Endothelial cell (in vitro differentiated cells): ENCODE results near the gene OPRD1. TPM values are rescaled to one million over a fixed set of nuclear protein-coding genes. Genes with fewer than 3 reads are reported as not detected.
"Not testable (repeated sequence)": the region's sequence is repeated elsewhere in the genome, so short reads cannot be mapped to it uniquely, and the experiment has no call there.

Source experiments
- DNase-seq: peaks from one replicate; pipeline ENCODE4 v3.0.0; 2021; ENCODE audit warnings: low spot score
- H3K27ac Mint-ChIP-seq: one replicate; pipeline ENCODE4 v1.8.0; 2021; ENCODE audit warnings: mixed read lengths, inconsistent platforms; ENCODE audit not compliant: unreplicated experiment
- H3K27me3 Mint-ChIP-seq: one replicate; pipeline ENCODE4 v1.8.0; 2021; ENCODE audit warnings: mild to moderate bottlenecking, moderate library complexity, mixed read lengths, inconsistent platforms; ENCODE audit not compliant: unreplicated experiment
- H3K36me3 Mint-ChIP-seq: one replicate; pipeline ENCODE4 v1.8.0; 2021; ENCODE audit warnings: mild to moderate bottlenecking, low read depth, mixed read lengths, inconsistent platforms; ENCODE audit not compliant: unreplicated experiment
- H3K4me1 Mint-ChIP-seq: one replicate; pipeline ENCODE4 v1.8.0; 2021; ENCODE audit warnings: mild to moderate bottlenecking, mixed read lengths, inconsistent platforms; ENCODE audit not compliant: unreplicated experiment
- H3K4me3 Mint-ChIP-seq: one replicate; pipeline ENCODE4 v1.8.0; 2021; ENCODE audit warnings: mild to moderate bottlenecking, mixed read lengths, inconsistent platforms; ENCODE audit not compliant: unreplicated experiment
- H3K9me3 Mint-ChIP-seq: one replicate; pipeline ENCODE4 v1.8.0; 2021; ENCODE audit warnings: mixed read lengths, inconsistent platforms; ENCODE audit not compliant: unreplicated experiment
- long read RNA-seq: library from polyadenylated mRNA; unstranded; transcript quantifications from one replicate; pipeline ENCODE4 v2.0.0, GENCODE V29; 2020; ENCODE audit not compliant: unreplicated experiment
- total RNA-seq: library from RNA; stranded (reverse); fragmentation: NEBNext Ultra II Directional; extraction: Animal tissue kit (Norgen Biotek cat#: 25700); gene quantifications from one replicate; pipeline ENCODE4 v1.2.1, GENCODE V29; 2021; ENCODE audit not compliant: unreplicated experiment
- TF ChIP-seq, protein P1 (sequence below): fragments of 200-600 bp; sonication (generic); IDR thresholded peaks from one replicate; pipeline ENCODE4 v1.5.0; 2021; ENCODE audit warnings: antibody characterized with exemption; ENCODE audit not compliant: unreplicated experiment

OPRD1 gene
- 9.7 TPM for total RNA-seq
- long read RNA-seq, result 0 reads

DNA sequence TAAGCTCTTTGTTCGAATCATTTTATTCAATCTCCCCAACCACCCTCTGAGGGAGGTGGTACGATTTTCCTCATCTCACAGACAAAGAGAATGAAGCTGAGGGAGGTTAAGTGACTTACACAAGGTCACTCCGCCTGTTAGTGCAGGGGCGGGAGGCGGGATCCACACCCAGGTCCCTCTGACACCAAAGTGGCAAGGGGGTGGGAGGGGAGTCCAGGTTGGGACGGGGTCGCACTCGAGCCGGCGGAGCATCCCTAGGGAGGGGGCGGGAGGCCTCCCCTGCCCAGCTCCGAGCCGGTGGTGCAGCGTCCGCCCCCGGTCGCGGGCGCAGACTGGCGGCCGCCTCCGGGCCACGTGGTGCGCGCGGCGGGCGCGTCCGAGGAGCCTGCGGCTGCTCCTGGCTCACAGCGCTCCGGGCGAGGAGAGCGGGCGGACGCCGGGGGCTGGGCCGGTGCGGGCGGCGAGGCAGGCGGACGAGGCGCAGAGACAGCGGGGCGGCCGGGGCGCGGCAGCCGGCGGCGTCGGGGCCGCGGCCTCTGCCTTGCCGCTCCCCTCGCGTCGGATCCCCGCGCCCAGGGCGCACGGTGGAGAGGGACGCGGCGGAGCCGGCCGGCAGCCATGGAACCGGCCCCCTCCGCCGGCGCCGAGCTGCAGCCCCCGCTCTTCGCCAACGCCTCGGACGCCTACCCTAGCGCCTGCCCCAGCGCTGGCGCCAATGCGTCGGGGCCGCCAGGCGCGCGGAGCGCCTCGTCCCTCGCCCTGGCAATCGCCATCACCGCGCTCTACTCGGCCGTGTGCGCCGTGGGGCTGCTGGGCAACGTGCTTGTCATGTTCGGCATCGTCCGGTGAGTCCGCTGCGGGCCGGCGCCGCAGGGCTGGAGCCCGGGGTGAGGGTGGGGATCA lies at the start of gene OPRD1:
OPRD1 (plus strand) TSS at position 405 of the 903 bp plus-strand sequence; CDS start at position 619, 214 bp downstream.
- DNase-seq, result peak; percentile 41
- TF ChIP-seq, protein P1, sequence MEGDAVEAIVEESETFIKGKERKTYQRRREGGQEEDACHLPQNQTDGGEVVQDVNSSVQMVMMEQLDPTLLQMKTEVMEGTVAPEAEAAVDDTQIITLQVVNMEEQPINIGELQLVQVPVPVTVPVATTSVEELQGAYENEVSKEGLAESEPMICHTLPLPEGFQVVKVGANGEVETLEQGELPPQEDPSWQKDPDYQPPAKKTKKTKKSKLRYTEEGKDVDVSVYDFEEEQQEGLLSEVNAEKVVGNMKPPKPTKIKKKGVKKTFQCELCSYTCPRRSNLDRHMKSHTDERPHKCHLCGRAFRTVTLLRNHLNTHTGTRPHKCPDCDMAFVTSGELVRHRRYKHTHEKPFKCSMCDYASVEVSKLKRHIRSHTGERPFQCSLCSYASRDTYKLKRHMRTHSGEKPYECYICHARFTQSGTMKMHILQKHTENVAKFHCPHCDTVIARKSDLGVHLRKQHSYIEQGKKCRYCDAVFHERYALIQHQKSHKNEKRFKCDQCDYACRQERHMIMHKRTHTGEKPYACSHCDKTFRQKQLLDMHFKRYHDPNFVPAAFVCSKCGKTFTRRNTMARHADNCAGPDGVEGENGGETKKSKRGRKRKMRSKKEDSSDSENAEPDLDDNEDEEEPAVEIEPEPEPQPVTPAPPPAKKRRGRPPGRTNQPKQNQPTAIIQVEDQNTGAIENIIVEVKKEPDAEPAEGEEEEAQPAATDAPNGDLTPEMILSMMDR, result no peak
- H3K27ac Mint-ChIP-seq, result peak within 1 kb of the TSS; percentile 57
- no peaks in the 10 kb centered on the region for H3K9me3 Mint-ChIP-seq
- peak within 1 kb of the TSS; percentile 81 for H3K4me3 Mint-ChIP-seq
- H3K27me3 Mint-ChIP-seq, result peaks cover 6% of the 10 kb centered on the region
- H3K4me1 Mint-ChIP-seq, result peaks cover 37% of the 10 kb centered on the region
- H3K36me3 Mint-ChIP-seq, result no peaks in the 10 kb centered on the region

DNA sequence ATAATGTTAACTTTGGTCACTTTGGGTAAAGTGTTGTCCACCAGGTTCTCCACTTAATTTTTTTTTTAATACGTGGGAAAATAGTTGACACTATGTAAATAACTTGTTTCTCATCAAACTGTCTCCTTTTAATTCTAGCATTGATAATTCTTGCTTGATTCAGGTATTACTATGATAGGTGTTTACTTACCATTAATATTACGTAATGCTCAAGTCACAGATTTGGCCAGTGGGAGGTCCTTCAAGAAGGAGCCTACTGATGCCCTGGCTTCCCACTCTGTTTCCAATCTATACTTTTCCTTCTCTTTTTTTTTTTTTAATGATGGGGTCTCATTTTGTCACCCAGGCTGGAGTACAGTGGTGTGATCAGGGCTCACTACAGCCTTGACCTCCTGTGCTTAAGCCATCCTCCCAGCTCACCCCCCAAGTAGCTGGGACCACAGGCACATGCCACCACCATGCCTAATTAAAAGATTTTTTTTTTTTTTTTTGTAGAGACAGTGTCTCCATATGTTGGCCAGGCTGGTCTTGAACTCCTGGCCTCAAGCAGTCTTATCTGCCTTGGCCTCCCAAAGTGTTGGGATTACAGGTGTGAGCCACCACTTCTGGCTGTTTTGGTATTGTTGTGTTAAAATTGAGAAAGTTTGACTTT lies 45.3 kb upstream of the OPRD1 start:
- Mint-ChIP-seq H3K36me3 (peaks cover 20% of the 10 kb centered on the region), H3K4me3 (no peak overlapping the region)

DNA sequence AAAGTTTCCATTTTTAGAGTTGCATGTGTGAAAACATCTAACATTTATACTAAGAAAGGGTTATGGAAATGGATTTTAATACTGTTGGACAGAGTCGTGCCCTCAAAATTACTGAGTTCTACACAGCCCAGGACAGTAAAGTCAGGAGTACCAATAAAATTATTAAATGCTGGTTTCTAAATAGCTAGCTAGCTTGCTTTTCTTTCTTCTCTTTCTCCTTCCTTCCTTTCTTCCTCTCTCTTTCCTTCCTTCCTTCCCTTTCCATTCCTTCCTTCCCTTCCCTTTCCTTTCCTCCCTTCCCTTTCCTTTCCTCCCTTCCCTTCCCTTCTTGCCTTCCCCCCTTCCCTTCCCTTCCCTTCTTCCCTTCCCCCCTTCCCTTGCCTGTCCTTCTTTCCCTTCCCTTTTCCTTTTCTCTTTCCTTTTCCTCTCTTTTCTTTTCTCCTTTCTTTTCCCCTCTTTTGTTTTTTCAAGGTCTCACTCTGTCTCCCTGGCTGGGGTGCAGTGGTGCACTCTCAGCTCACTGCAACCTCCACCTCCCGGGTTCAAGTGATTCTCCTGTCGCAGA lies 41.3 kb upstream of the OPRD1 start:
- Mint-ChIP-seq H3K9me3 (no peaks in the 10 kb centered on the region), H3K4me3 (no peak overlapping the region), H3K4me1 (peaks cover 5% of the 10 kb centered on the region), H3K27me3 (no peaks in the 10 kb centered on the region), H3K36me3 (peaks cover 16% of the 10 kb centered on the region), H3K27ac (no peak overlapping the region)
- TF ChIP-seq, protein P1, result no peak
- no peak for DNase-seq

More for the DNA sequence above, 45.3 kb upstream of the OPRD1 start:
- Mint-ChIP-seq H3K4me1 (peaks cover 5% of the 10 kb centered on the region), H3K27me3 (no peaks in the 10 kb centered on the region), H3K9me3 (no peaks in the 10 kb centered on the region), H3K27ac (no peak overlapping the region)
- DNase-seq, result no peak
- TF ChIP-seq, protein P1, result no peak

- not testable (repeated sequence) for DNase-seq
Observed at GRCh38 chr1:28771921-28772320, 40.0 kb upstream of the OPRD1 start.

GRCh38 chr1:28773105-28773504 lies 38.9 kb upstream of the OPRD1 start:
- TF ChIP-seq, protein P1, result no peak
- peaks cover 5% of the 10 kb centered on the region for H3K4me1 Mint-ChIP-seq
- no peaks in the 10 kb centered on the region for H3K9me3 Mint-ChIP-seq
- no peak overlapping the region for H3K27ac Mint-ChIP-seq
- no peak overlapping the region for H3K4me3 Mint-ChIP-seq
- peaks cover 8% of the 10 kb centered on the region for H3K36me3 Mint-ChIP-seq
- no peaks in the 10 kb centered on the region for H3K27me3 Mint-ChIP-seq
- no peak for DNase-seq

More at GRCh38 chr1:28771921-28772320, 40.0 kb upstream of the OPRD1 start:
- H3K27ac Mint-ChIP-seq, H3K4me1 Mint-ChIP-seq, H3K4me3 Mint-ChIP-seq, H3K9me3 Mint-ChIP-seq, H3K27me3 Mint-ChIP-seq, H3K36me3 Mint-ChIP-seq: not testable (repeated sequence)
